Smooth muscle cell (in vitro differentiated cells): ENCODE results near the gene THUMPD3. TPM values are rescaled to one million over a fixed set of nuclear protein-coding genes. Genes with fewer than 3 reads are reported as not detected.
A peak's percentile ranks its signal among the peaks of the same experiment; 100 is the strongest.

Experiments used
- DNase-seq: peaks from one replicate; lab custom pipeline; 2025; ENCODE audit not compliant: unreplicated experiment; lab: John Stamatoyannopoulos, UW
- H2AFZ ChIP-seq: fragments of 200-600 bp; sonication (generic); 2 replicates; pipeline ENCODE4 v1.6.0; 2016; ENCODE audit warnings: antibody characterized with exemption, low read depth, mild to moderate bottlenecking
- H3F3A ChIP-seq: fragments of 200-600 bp; sonication (generic); 2 replicates; pipeline ENCODE4 v1.6.0; 2017; ENCODE audit warnings: antibody characterized with exemption, low read depth
- H3K27ac ChIP-seq: fragments of 200-600 bp; sonication (generic); 2 replicates; pipeline ENCODE4 v1.5.1; 2016; ENCODE audit warnings: low read depth, mild to moderate bottlenecking
- H3K27me3 ChIP-seq: fragments of 200-600 bp; sonication (generic); 2 replicates; pipeline ENCODE4 v1.6.1; 2016; ENCODE audit warnings: low read depth, mild to moderate bottlenecking
- H3K36me3 ChIP-seq: fragments of 200-600 bp; sonication (generic); 2 replicates; pipeline ENCODE4 v1.5.1; 2016; ENCODE audit warnings: low read depth
- H3K4me1 ChIP-seq: fragments of 200-600 bp; sonication (generic); 2 replicates; pipeline ENCODE4 v1.5.1; 2016; ENCODE audit warnings: low read depth
- H3K4me2 ChIP-seq: fragments of 200-600 bp; sonication (generic); 2 replicates; pipeline ENCODE4 v1.6.0; 2016; ENCODE audit warnings: mild to moderate bottlenecking
- H3K4me3 ChIP-seq: fragments of 200-600 bp; sonication (generic); 2 replicates; pipeline ENCODE4 v1.5.1; 2016; ENCODE audit warnings: mild to moderate bottlenecking
- H3K79me2 ChIP-seq: fragments of 200-600 bp; sonication (generic); 2 replicates; pipeline ENCODE4 v1.6.0; 2016; ENCODE audit warnings: low read depth, mild to moderate bottlenecking
- H3K9ac ChIP-seq: fragments of 200-600 bp; sonication (generic); 2 replicates; pipeline ENCODE4 v1.6.0; 2016; ENCODE audit warnings: low read depth
- H3K9me3 ChIP-seq: fragments of 200-600 bp; sonication (generic); replicated peaks from 2 replicates; pipeline ENCODE4 v1.5.1; 2016; ENCODE audit warnings: low read depth
- H4K20me1 ChIP-seq: fragments of 200-600 bp; sonication (generic); 2 replicates; pipeline ENCODE4 v1.6.0; 2016; ENCODE audit warnings: low read depth
- WGBS: methylation state at CpG from one replicate; pipeline ENCODE4 v1.1.7; 2016; ENCODE audit warnings: low lambda C conversion rate; 5-methylcytosine and 5-hydroxymethylcytosine counted together
- polyA plus RNA-seq: library from polyadenylated mRNA; unstranded; fragments of >200 nt; fragmentation: Nextera tagmentation; extraction: Ambion mirVana; gene quantifications from 2 replicates; pipeline ENCODE4 v1.2.1, GENCODE V29; 2016
- total RNA-seq: library from RNA; depleted of rRNA; stranded (reverse); fragments of >200 nt; gene quantifications from 2 replicates; pipeline ENCODE4 v1.2.3, GENCODE V29; 2014
- TF ChIP-seq, protein P1 (sequence below): fragments of 200-600 bp; sonication (generic); IDR thresholded peaks from 2 replicates; pipeline ENCODE4 v1.5.1; 2017; ENCODE audit warnings: borderline replicate concordance, mild to moderate bottlenecking, antibody characterized with exemption; ENCODE audit not compliant: insufficient read depth, poor library complexity, severe bottlenecking

The THUMPD3 gene, protein sequence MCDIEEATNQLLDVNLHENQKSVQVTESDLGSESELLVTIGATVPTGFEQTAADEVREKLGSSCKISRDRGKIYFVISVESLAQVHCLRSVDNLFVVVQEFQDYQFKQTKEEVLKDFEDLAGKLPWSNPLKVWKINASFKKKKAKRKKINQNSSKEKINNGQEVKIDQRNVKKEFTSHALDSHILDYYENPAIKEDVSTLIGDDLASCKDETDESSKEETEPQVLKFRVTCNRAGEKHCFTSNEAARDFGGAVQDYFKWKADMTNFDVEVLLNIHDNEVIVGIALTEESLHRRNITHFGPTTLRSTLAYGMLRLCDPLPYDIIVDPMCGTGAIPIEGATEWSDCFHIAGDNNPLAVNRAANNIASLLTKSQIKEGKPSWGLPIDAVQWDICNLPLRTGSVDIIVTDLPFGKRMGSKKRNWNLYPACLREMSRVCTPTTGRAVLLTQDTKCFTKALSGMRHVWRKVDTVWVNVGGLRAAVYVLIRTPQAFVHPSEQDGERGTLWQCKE
- total RNA-seq: 11.6 and 21.9 TPM in 2 replicates
- polyA plus RNA-seq: 19.5 and 23.2 TPM in 2 replicates

DNA sequence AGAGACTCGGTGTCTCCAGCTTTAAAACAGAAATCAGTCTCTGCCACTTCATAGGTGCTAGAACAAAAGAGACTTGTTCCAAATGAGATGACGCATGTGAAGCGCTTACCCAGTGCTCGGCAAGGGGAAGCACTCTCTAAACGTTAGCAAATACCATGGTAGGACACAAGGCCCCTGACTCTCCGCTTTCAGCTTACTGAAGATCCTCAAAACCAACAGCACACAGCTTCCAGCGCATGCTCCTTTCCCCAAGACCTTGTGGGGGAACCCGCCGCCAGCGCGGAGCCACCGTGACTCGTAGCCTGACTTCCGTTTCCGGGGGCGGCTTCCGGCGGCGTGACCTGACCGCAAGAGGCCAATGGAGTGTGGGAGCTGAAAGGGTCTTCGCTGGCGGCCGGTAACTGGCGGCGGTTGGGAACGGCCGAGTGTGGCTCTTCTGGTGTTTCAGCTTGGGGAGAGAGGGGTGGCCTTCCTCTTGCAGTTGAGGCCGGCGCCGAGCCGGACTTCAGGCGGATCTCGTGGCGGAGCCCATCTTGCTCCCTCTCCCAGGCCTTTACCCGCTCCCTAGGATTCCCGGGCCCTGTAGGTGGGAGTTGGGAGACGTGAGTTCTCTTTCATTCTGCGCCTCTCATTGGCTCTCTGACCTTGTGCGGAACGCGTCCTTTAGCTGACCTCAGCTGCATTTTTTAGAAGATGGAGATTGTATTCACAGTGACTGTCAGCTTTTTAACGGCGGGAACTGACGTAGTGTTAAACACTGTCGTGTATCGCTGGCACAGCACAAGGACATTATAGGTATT lies at the start of gene THUMPD3:
THUMPD3 (plus strand) TSS at position 324 of the 800 bp plus-strand sequence. CDS start 2,015 bp downstream, outside the sequence.
- Histone ChIP-seq H3F3A (no peaks in the 10 kb centered on the region), H3K9ac (peak within 1 kb of the TSS; percentile 81), H3K4me3 (peak within 1 kb of the TSS; percentile 60), H4K20me1 (no peaks in the 10 kb centered on the region), H3K4me1 (no peaks in the 10 kb centered on the region), H3K79me2 (peaks cover 14% of the 10 kb centered on the region), H3K36me3 (peaks cover 8% of the 10 kb centered on the region), H3K9me3 (no peaks in the 10 kb centered on the region), H2AFZ (peak within 1 kb of the TSS; percentile 88), H3K27ac (peak within 1 kb of the TSS; percentile 91), H3K27me3 (no peaks in the 10 kb centered on the region), H3K4me2 (peak within 1 kb of the TSS; percentile 96)
- peak; percentile 14 for DNase-seq
- TF ChIP-seq, protein P1, sequence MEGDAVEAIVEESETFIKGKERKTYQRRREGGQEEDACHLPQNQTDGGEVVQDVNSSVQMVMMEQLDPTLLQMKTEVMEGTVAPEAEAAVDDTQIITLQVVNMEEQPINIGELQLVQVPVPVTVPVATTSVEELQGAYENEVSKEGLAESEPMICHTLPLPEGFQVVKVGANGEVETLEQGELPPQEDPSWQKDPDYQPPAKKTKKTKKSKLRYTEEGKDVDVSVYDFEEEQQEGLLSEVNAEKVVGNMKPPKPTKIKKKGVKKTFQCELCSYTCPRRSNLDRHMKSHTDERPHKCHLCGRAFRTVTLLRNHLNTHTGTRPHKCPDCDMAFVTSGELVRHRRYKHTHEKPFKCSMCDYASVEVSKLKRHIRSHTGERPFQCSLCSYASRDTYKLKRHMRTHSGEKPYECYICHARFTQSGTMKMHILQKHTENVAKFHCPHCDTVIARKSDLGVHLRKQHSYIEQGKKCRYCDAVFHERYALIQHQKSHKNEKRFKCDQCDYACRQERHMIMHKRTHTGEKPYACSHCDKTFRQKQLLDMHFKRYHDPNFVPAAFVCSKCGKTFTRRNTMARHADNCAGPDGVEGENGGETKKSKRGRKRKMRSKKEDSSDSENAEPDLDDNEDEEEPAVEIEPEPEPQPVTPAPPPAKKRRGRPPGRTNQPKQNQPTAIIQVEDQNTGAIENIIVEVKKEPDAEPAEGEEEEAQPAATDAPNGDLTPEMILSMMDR: no peak
- WGBS: 29% methylated on average over 46 of the region's 46 CpGs

DNA sequence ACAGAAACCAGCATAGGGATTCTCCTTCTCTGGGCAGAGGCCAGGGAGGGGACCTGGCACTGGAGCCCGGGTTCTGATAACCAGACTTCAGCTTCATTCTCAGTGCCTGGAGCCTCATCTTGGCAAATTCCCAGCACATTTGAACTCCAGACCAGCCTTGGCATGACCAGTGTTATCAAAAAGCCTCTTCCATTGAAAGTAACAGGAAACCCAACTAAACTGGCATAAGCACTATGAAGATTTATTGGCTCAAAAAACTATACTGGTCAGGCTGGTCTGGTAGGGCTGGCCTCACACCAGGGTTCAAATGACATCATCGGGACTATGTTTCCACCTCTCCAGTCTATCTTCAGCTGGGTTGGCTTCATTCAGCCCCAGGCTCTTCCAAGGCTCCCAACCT lies 48.1 kb upstream of the THUMPD3 start:
- Histone ChIP-seq H3K9ac (no peak overlapping the region), H3K27ac (no peak overlapping the region), H2AFZ (no peak overlapping the region), H3K27me3 (no peaks in the 10 kb centered on the region), H3K9me3 (no peaks in the 10 kb centered on the region), H4K20me1 (no peaks in the 10 kb centered on the region), H3K4me1 (peaks cover 21% of the 10 kb centered on the region), H3K4me3 (no peak overlapping the region), H3K79me2 (no peaks in the 10 kb centered on the region), H3K36me3 (no peaks in the 10 kb centered on the region), H3F3A (peaks cover 6% of the 10 kb centered on the region), H3K4me2 (no peak overlapping the region)
- TF ChIP-seq, protein P1: no peak
- no peak for DNase-seq
- 85% methylated on average over 2 of the region's 2 CpGs for WGBS

DNA sequence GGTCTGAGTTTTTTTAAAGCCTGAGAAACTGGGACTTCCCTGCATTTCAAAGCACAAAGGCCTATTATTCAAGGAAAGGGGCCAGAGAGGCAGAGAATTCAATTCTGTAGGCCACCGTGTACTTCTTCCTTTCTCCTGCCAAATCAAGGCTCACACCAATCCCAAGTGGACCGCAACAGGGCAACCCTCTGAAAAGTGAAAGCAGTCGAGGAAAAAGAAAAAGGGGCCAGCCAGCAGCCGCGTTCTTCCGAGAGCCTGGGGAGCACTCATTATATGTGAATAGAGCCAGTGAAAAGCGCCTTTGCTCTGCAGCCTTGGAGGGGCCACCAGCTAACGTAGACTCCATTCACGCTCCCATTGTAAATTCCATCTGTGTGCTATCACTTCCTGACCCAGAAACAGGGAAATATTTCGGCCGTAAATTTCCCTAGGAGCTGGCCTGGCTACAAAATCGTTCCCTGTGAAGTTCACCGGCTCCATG lies 45.9 kb upstream of the THUMPD3 start:
- WGBS: 6% methylated on average over 13 of the region's 13 CpGs
- Histone ChIP-seq H3K4me1 (peaks cover 21% of the 10 kb centered on the region), H3K4me3 (peak overlapping the region; percentile 36), H3K27ac (peak overlapping the region; percentile 76), H4K20me1 (no peaks in the 10 kb centered on the region), H3K36me3 (no peaks in the 10 kb centered on the region), H3K79me2 (no peaks in the 10 kb centered on the region), H3K4me2 (peak overlapping the region; percentile 85), H3K9me3 (no peaks in the 10 kb centered on the region), H3K9ac (peak overlapping the region; percentile 22), H3F3A (peaks cover 6% of the 10 kb centered on the region), H2AFZ (peak overlapping the region; percentile 84), H3K27me3 (no peaks in the 10 kb centered on the region)
- no peak for DNase-seq
- TF ChIP-seq, protein P1: no peak
